ENCODE measurements around the gene TMEM243. TPM values are rescaled to one million over a fixed set of nuclear protein-coding genes. Genes with fewer than 3 reads are reported as not detected.
"Not testable (repeated sequence)": the region's sequence is repeated elsewhere in the genome, so short reads cannot be mapped to it uniquely, and the experiment has no call there.

The TMEM243 gene
- total RNA-seq, 6 experiments from 2014 or later = 2.0 to 5.1 (median 4.3) TPM

- Histone ChIP-seq H3K27me3 (no peaks in the 10 kb centered on the region), H3K4me1 (no peaks in the 10 kb centered on the region), H3K4me3 (no peak overlapping the region), H3K27ac (no peak overlapping the region), H3K9me3 (no peaks in the 10 kb centered on the region), H3K36me3 (no peaks in the 10 kb centered on the region)
- WGBS (ENCODE audit: insufficient coverage, low coverage, low lambda C conversion rate, missing lambda C conversion rate) = 94% methylated on average over 1 of the region's 1 CpG
- ATAC-seq (no peak), DNase-seq (no peak)
- intact Hi-C loops (cut with DNase I) = no loop called here
- TF ChIP-seq CTCF (IDR thresholded peaks at IDR 0.05) = no peak
- no peak for TF ChIP-seq POLR2A (IDR thresholded peaks at IDR 0.05)
Measured at GRCh38 chr7:87213252-87213651, 6.3 kb downstream of the TMEM243 start.

- ATAC-seq (no peak), DNase-seq (no peak)
- TF ChIP-seq CTCF (IDR thresholded peaks at IDR 0.05) (no peak), POLR2A (IDR thresholded peaks at IDR 0.05) (no peak)
- intact Hi-C loops (cut with DNase I) = no loop called here
- Histone ChIP-seq H3K4me1 (no peaks in the 10 kb centered on the region), H3K36me3 (no peaks in the 10 kb centered on the region), H3K9me3 (no peaks in the 10 kb centered on the region), H3K27ac (no peak overlapping the region), H3K27me3 (no peaks in the 10 kb centered on the region), H3K4me3 (no peak overlapping the region)
- 53% methylated on average over 1 of the region's 1 CpG for WGBS (ENCODE audit: insufficient coverage, low coverage, low lambda C conversion rate, missing lambda C conversion rate)
Measured at GRCh38 chr7:87212498-87212897, 7.0 kb downstream of the TMEM243 start.

- Histone ChIP-seq H3K9me3 (no peaks in the 10 kb centered on the region), H3K36me3 (no peaks in the 10 kb centered on the region), H3K4me1 (no peaks in the 10 kb centered on the region), H3K4me3 (no peak overlapping the region), H3K27me3 (no peaks in the 10 kb centered on the region), H3K27ac (no peak overlapping the region)
- no peak for TF ChIP-seq POLR2A (IDR thresholded peaks at IDR 0.05)
- no peak for TF ChIP-seq CTCF (IDR thresholded peaks at IDR 0.05)
- intact Hi-C loops (cut with DNase I) = no loop called here
- ATAC-seq (no peak), DNase-seq (no peak)
- no CpG with 5 or more reads among the region's 3 CpGs for WGBS (ENCODE audit: insufficient coverage, low coverage, low lambda C conversion rate, missing lambda C conversion rate)
Measured at GRCh38 chr7:87210506-87210905, 9.0 kb downstream of the TMEM243 start.

GRCh38 chr7:87209295-87209924, 10.1 kb downstream of the TMEM243 start:
- WGBS (ENCODE audit: insufficient coverage, low coverage, low lambda C conversion rate, missing lambda C conversion rate) = 91% methylated on average over 15 of the region's 18 CpGs
- TF ChIP-seq POLR2A (IDR thresholded peaks at IDR 0.05) (no peak), CTCF (IDR thresholded peaks at IDR 0.05) (no peak)
- H3K4me3 ChIP-seq = no peak overlapping the region
- DNase-seq (no peak), ATAC-seq (no peak)
- no peak overlapping the region for H3K27ac ChIP-seq
- intact Hi-C loops (cut with DNase I) = no loop called here
- no peaks in the 10 kb centered on the region for H3K4me1 ChIP-seq
- no peaks in the 10 kb centered on the region for H3K36me3 ChIP-seq
- H3K27me3 ChIP-seq = no peaks in the 10 kb centered on the region
- H3K9me3 ChIP-seq = no peaks in the 10 kb centered on the region

GRCh38 chr7:87206361-87206760, 13.2 kb downstream of the TMEM243 start:
- intact Hi-C loops (cut with DNase I) = no loop called here
- Histone ChIP-seq H3K4me3 (no peak overlapping the region), H3K27ac (no peak overlapping the region), H3K36me3 (no peaks in the 10 kb centered on the region), H3K4me1 (no peaks in the 10 kb centered on the region), H3K27me3 (no peaks in the 10 kb centered on the region), H3K9me3 (no peaks in the 10 kb centered on the region)
- WGBS (ENCODE audit: insufficient coverage, low coverage, low lambda C conversion rate, missing lambda C conversion rate) = 100% methylated on average over 1 of the region's 1 CpG
- no peak for TF ChIP-seq CTCF (IDR thresholded peaks at IDR 0.05)
- no peak for TF ChIP-seq POLR2A (IDR thresholded peaks at IDR 0.05)
- ATAC-seq (no peak), DNase-seq (no peak)

- H3K9me3 ChIP-seq; intact Hi-C loops (cut with DNase I); DNase-seq; H3K36me3 ChIP-seq; H3K27me3 ChIP-seq; H3K4me3 ChIP-seq; H3K27ac ChIP-seq; H3K4me1 ChIP-seq; ATAC-seq: not testable (repeated sequence)
- WGBS (ENCODE audit: insufficient coverage, low coverage, low lambda C conversion rate, missing lambda C conversion rate) = 97% methylated on average over 3 of the region's 3 CpGs
Measured at GRCh38 chr7:87205701-87206100, 13.8 kb downstream of the TMEM243 start.

Measured in right lobe of liver (tissue), 6 donors.